NCI-H774 (cell line): Measurements from ENCODE around the gene AFF3.

Source experiments
- DNase-seq: peaks from one replicate; lab custom pipeline; 2025; lab: John Stamatoyannopoulos, UW

The AFF3 gene

GRCh38 chr2:99700482-99701398, 441.6 kb downstream of the AFF3 start:
- no peak for DNase-seq

GRCh38 chr2:99698896-99699295, 443.5 kb downstream of the AFF3 start:
- no peak for DNase-seq

DNA sequence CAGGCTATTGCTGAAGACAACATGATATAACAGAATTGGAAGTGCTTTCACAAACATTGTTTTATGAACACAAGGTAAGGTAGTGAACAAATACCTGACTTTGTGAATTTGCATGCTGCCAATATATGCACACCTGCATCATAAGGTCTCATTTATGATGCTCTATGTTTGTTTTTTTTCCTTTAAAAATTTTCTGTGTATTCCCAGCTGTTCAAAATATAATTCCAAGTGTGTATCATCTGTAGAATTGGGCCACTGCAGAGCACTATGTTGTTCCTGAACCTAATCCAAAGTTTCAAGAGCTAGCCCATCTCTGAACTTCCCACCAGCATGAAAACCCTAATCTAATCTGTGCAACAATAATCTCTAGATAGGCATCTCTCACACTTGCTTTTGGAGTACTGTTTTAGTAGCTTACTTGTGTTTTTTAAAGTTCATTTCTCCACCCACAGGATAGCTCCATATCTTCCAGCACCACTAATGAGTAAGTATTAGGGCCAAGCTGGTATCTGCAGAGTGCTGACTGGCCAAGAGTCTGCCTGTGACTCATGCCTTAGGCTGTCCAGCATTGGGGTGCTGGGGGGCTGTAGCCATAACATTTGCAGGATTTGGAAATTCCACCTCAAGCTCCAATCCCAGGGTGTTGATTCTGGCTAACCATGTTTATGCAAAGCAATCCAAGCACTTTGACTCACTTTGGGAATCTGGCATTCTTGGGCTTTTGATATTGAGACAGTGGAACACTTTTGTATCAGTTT, 444.4 kb downstream of the AFF3 start:
- DNase-seq: no peak

DNA sequence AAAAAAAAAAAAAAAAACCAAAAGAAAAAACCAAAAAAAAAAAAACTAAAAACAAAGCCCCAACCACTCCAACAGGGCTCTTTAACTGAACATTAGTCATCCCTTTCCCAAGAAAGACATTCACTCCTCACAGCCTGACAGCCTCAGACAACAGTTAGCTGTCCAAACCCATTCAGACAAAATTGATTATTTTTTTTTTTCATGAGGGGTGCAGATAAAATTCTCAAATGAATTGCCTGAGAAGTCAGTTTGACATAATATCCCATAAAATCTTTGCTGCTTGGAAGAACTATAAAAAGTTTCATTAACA, 446.5 kb downstream of the AFF3 start:
- DNase-seq: no peak

- DNase-seq: no peak
Observed at GRCh38 chr2:99695130-99695943, 447.1 kb downstream of the AFF3 start.

DNA sequence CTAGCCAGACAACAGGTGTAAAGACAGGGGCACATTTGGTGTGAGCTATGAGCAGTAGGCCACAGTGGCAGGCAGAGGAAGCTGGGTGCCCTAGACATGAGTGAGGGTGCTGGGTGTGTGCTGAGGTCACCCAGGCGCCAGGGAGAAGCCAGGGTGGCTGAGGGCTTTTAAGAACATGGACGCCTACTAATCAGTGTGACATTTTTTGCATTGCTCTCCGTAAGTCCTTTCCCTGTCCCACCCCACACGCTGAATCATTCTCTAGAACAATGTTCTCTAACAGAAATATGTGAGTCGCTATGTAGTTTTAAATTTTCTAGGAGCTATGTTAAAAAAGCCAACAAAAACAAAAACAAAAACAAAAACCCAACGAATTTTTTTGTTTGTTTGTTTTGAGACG, 448.1 kb downstream of the AFF3 start:
- no peak for DNase-seq

- DNase-seq: no peak
Observed at GRCh38 chr2:99692785-99693184, 449.6 kb downstream of the AFF3 start.

DNA sequence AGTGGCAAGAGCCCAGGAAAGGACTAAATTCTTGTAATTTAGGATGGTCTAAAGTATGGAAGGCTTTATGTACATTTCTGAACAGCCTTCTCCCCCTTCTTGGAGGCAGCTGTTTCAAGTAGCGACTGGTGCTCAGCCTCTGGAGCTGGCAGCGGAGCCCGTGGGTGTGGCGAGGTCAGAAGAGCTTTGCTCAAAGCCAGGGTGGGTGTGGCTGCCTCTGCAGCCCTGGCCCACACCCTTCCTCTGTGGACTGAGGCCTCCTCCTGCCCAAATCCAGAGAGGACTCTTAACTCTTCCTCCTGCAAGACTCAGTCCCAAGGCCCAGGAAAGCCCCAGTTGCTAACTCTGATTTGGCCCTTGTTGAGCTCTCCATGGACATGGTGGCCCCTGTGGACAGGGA, 450.5 kb downstream of the AFF3 start:
- no peak for DNase-seq

DNA sequence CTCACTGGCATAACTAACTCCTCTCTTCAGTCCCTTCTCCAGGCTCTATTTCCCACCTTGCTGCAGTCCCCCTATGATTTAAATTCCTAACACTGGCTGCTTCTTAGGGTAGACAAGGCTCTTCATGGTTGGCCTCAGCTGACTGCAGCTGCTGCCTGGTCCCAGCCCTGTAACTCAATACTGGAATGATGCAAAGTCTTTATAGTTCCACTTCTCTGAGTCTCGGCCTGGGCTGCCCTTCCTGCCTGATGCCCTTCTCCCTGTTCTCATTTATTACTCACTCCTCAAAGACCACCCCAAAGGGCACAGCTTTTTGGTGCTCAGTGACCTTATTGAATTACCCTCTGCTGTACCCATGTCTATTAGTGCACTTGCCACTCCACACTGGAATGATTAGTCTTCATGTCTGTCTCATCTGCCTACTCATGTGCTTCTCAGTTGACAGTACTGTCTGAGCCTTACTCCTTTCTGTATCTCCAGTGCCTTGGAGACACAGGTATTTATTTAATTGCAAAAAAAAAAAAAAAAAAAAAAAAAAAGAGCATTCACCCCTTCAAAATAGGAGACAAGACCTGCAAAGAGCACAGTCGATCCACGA, 453.1 kb downstream of the AFF3 start:
- DNase-seq: no peak

DNA sequence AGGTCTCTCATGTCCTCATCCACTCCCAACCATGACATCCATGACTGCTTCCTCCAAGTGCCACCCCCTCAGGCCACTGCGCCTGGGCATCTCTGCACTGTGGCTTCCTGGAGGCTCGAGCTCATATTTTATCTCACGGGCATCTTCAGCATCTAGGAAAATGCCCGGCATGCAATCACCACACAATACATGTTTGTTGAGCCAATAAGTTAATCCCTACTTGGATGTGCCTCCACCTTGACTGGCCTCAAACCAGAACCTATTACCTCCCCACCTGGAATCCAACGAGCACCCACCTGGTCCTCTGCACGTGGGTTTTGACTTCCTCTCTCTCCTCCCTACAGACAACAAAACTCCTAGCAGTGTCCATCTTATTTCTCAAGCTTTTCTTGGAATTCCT, 453.7 kb downstream of the AFF3 start:
- no peak for DNase-seq

DNA sequence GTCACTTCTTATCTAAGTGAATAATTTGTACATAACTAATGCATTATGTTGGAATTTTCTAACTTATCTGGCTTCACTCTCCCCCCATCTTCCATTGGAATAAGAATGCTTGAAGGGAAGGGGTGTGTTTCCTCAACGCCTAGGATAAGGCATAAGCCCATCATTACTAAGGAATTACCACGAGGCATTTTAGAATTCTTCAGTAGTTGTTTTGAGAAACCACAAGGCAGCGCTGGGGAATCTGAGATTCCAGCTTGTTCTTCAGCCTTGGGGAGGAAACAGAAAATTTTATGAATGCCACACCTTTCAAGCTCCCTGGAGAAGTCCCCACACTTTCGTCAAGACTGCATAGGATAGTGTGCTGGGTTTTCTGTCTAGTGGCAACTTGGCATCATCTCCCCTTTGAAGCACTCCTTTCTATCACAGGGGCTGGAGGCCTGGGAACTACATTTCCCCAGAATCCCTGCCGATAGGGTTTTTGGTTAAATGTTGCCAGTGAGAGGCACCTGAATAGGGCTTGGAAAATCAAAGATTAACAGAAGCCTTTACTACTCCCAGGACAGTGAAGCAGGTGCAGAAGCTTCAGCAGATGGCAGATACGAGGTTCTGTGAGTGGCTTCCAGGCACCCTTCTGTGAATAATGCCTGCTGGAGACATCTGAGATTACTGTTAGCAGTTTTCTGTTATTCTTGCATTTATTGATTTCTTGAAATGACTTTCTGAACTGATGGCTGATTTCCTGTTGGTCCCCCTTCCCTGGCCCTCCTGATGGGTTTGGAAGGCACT, 459.9 kb downstream of the AFF3 start:
- DNase-seq: no peak

GRCh38 chr2:99680946-99681345, 461.4 kb downstream of the AFF3 start:
- DNase-seq: no peak

GRCh38 chr2:99679518-99679917, 462.9 kb downstream of the AFF3 start:
- no peak for DNase-seq

GRCh38 chr2:99678625-99679024, 463.8 kb downstream of the AFF3 start:
- no peak for DNase-seq

GRCh38 chr2:99677814-99678213, 464.6 kb downstream of the AFF3 start:
- no peak for DNase-seq

DNA sequence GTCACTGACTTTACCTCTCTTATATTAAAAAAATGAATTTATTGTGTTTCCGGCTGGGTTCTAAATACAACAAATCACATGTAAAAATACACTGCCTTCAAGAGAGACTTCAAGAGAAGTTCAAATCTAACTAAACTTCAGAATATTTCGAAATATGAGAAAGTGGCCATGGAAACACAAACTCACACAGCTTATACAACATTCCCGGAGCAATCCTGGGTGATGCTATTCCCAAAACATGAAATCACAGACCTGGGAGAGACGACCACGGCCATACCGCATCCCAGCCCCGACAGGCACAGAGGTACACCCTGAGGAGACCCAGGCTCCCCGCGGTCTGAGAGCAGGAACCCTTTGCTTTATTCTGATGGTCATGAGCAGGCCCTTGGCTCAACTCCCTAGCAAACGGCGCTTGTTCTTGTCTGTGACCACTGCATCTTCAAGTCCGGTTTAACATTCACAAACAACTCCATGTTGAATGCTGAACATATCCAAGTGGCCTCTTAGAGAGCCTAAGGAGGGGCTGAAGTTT, 467.2 kb downstream of the AFF3 start:
- no peak for DNase-seq

DNA sequence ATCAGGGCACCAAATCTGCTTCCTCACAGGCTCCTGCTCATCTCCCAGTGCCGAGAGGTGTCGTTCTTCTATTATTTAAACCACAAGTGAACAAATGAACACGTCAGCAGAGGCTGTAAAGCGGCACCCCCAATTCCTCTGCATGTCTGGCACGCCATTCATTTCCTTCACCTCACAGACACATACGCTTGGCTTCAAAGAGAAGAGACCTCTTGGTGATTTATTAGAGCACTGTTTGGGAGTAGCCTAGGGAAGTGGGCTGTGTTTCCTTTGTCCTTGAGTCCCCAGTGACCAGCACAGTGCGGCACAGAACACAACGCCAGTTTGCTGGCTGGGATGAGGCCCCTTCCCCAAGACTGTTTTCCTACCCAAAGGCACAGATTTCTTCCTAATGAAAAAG, 468.3 kb downstream of the AFF3 start:
- no peak for DNase-seq

GRCh38 chr2:99672766-99673350, 469.5 kb downstream of the AFF3 start:
- DNase-seq: no peak

DNA sequence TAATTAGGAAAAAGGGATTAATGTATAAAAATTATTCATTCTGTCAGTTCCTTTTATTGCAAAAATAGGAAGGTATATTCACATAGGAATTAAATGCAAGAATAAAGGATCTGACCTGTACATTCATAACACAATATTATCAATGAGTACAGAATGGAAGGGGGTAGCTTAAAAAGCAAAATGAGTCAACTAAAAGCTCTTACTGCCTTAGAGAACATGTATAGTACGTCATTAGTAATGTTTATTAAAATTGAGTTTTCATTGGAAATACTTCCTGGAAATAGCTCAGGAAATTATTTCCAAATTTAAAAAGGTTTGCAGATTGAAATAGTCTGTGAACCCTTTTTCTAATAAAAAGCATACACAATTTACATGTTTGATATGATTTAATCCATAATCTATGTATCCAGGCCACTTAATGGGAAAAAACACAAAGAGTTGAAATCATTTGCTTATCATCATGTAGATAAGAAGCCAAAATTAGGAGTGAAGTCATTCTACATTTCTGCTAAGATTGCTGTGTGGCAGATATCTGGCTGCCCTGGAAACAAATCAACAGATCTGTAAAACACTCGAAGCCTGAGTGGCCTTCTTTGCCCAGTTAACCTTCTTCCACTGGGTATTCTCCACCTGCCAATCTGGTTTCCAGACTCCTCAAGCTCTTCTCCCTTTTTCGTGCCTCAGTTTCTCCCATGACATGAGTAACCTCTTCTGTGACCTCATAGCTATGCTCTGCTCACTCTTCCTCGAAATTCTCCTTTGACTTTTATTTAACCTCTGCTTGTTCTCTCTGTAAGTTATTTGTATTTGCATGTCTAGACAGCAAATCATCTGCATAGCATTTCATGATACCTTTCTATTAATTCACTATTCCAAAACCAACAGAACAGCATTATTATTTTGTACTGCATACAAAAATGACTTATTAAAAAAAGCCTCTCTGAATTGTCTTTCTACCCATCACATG, 471.3 kb downstream of the AFF3 start:
- no peak for DNase-seq

GRCh38 chr2:99666256-99666655, 476.1 kb downstream of the AFF3 start:
- DNase-seq: no peak
